ENCODE results near the gene IKZF1.

The IKZF1 gene

DNA sequence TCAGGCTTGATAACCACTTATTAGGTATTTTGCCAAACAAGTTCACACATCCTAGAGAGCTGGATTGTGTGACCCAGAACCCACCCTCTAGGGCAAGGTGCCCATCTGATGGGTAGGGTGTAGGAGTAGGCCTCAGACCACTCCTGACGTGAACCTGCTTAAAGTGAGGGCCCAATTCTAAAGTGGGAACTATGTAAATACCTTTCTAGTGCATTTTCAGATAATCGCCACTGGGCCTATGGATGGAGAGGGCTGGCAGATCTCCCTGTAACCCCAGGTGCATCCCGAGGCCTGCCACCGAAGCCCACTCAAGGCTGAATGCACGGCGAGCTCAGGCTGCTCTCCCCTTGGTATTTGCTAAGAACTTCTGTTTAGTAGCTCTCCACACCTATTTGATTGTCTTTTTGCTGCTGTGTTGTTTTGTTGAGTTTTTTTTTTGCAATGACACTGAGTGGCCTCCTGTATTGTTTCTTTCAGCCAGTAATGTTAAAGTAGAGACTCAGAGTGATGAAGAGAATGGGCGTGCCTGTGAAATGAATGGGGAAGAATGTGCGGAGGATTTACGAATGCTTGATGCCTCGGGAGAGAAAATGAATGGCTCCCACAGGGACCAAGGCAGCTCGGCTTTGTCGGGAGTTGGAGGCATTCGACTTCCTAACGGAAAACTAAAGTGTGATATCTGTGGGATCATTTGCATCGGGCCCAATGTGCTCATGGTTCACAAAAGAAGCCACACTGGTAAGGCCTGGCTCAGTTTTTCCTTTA, 71.7 kb downstream of the IKZF1 start:
- DNase-seq (ENCODE audit: low read depth in 1 of 2, low spot score in 1 of 2) = no peak
- no peak overlapping the region for H3K27ac ChIP-seq (replicated peaks)
- no peak overlapping the region for H3K4me3 ChIP-seq (replicated peaks; ENCODE audit: insufficient read depth, low read length)
- H3K27me3 ChIP-seq (ENCODE audit: insufficient read depth, poor library complexity, severe bottlenecking) = no peaks in the 10 kb centered on the region
- TF ChIP-seq POLR2AphosphoS5 (IDR thresholded peaks at IDR 0.05; ENCODE audit: low read depth) (0 out of 2 replicates have a peak, but pooled peaks have one; percentile 13), SPI1 (IDR thresholded peaks at IDR 0.05; ENCODE audit: borderline replicate concordance, low read depth) (no peak)

DNA sequence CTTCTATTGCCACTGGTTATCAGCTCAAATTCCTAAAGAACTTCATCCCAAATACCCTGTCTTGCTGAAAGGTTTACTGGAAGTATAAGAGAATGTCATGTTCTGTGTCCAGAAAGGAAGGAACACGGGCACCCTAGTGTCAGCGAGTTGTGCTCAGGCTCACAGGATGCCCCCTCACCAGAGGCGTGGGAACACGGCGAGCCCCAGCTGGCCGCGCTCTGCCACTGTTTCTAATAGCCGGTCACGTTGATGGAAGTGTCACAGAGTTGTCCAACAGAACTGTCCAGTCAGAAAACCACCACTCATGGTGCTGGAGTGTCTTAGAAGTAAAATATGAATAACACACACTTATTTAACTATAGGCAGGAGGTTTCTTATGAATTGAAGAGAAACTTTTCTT, 72.8 kb downstream of the IKZF1 start:
- Histone ChIP-seq H3K4me3 (replicated peaks; ENCODE audit: insufficient read depth, low read length) (no peak overlapping the region), H3K27ac (replicated peaks) (no peak overlapping the region), H3K27me3 (ENCODE audit: insufficient read depth, poor library complexity, severe bottlenecking) (no peaks in the 10 kb centered on the region)
- TF ChIP-seq GABPA (IDR thresholded peaks at IDR 0.05; ENCODE audit: low read depth) = no peak
- no peak for TF ChIP-seq SPI1 (IDR thresholded peaks at IDR 0.05; ENCODE audit: borderline replicate concordance, low read depth)
- TF ChIP-seq POLR2AphosphoS5 (IDR thresholded peaks at IDR 0.05; ENCODE audit: low read depth) = 0 out of 2 replicates have a peak, but pooled peaks have one; percentile 5
- DNase-seq (ENCODE audit: low read depth in 1 of 2, low spot score in 1 of 2) = no peak

DNA sequence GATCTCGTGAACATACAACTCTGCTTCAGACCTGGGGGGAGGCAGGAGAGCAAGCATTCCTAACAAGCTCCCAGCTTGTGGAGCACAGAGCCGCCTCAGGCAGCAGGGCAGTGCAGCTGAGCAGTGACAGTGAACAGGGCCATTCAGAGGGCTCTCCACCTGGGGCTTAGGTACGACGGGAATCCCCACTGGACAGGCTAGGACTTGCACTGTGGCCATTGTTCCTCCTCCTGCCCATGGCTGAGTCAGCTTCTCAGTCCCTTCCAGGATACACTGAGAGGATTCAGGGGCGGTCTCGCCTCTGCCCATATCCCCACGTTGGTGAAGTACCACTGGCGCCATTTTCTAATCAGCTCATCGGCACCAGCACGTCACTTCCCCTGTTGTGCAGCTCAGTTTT, 74.6 kb downstream of the IKZF1 start:
- TF ChIP-seq SPI1 (IDR thresholded peaks at IDR 0.05; ENCODE audit: borderline replicate concordance, low read depth) = no peak
- TF ChIP-seq, protein P1, sequence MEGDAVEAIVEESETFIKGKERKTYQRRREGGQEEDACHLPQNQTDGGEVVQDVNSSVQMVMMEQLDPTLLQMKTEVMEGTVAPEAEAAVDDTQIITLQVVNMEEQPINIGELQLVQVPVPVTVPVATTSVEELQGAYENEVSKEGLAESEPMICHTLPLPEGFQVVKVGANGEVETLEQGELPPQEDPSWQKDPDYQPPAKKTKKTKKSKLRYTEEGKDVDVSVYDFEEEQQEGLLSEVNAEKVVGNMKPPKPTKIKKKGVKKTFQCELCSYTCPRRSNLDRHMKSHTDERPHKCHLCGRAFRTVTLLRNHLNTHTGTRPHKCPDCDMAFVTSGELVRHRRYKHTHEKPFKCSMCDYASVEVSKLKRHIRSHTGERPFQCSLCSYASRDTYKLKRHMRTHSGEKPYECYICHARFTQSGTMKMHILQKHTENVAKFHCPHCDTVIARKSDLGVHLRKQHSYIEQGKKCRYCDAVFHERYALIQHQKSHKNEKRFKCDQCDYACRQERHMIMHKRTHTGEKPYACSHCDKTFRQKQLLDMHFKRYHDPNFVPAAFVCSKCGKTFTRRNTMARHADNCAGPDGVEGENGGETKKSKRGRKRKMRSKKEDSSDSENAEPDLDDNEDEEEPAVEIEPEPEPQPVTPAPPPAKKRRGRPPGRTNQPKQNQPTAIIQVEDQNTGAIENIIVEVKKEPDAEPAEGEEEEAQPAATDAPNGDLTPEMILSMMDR (IDR thresholded peaks at IDR 0.05; ENCODE audit: insufficient read depth, low read length) = no peak
- TF ChIP-seq, protein P2, sequence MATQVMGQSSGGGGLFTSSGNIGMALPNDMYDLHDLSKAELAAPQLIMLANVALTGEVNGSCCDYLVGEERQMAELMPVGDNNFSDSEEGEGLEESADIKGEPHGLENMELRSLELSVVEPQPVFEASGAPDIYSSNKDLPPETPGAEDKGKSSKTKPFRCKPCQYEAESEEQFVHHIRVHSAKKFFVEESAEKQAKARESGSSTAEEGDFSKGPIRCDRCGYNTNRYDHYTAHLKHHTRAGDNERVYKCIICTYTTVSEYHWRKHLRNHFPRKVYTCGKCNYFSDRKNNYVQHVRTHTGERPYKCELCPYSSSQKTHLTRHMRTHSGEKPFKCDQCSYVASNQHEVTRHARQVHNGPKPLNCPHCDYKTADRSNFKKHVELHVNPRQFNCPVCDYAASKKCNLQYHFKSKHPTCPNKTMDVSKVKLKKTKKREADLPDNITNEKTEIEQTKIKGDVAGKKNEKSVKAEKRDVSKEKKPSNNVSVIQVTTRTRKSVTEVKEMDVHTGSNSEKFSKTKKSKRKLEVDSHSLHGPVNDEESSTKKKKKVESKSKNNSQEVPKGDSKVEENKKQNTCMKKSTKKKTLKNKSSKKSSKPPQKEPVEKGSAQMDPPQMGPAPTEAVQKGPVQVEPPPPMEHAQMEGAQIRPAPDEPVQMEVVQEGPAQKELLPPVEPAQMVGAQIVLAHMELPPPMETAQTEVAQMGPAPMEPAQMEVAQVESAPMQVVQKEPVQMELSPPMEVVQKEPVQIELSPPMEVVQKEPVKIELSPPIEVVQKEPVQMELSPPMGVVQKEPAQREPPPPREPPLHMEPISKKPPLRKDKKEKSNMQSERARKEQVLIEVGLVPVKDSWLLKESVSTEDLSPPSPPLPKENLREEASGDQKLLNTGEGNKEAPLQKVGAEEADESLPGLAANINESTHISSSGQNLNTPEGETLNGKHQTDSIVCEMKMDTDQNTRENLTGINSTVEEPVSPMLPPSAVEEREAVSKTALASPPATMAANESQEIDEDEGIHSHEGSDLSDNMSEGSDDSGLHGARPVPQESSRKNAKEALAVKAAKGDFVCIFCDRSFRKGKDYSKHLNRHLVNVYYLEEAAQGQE (IDR thresholded peaks at IDR 0.05; ENCODE audit: insufficient replicate concordance, low read depth) = no peak
- no peak for TF ChIP-seq GABPA (IDR thresholded peaks at IDR 0.05; ENCODE audit: low read depth)
- TF ChIP-seq POLR2AphosphoS5 (IDR thresholded peaks at IDR 0.05; ENCODE audit: low read depth) = no peak
- Histone ChIP-seq H3K27ac (replicated peaks) (no peak overlapping the region), H3K4me3 (replicated peaks; ENCODE audit: insufficient read depth, low read length) (no peak overlapping the region), H3K27me3 (ENCODE audit: insufficient read depth, poor library complexity, severe bottlenecking) (no peaks in the 10 kb centered on the region)
- no peak for DNase-seq (ENCODE audit: low read depth in 1 of 2, low spot score in 1 of 2)

DNA sequence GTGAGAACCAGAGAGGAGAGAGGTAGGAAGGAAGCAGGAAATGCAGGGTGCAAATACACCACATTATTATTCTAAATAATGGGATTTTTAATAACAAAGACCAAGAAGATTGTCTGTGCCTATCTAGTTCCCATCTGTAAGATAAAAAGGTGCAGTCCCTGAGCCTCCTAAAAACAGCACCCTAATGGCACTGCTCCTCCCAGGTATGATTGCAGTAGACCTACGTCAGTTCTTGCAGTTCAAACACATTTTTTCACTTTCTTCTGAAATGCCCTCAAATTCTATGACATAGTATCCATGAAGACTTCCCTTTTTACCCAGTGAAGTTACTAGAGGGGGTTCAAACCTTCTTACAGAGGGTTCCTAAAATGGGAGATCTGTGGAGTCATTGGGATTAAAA, 75.0 kb downstream of the IKZF1 start:
- no peaks in the 10 kb centered on the region for H3K27me3 ChIP-seq (ENCODE audit: insufficient read depth, poor library complexity, severe bottlenecking)
- TF ChIP-seq POLR2AphosphoS5 (IDR thresholded peaks at IDR 0.05; ENCODE audit: low read depth) = no peak
- no peak for TF ChIP-seq SPI1 (IDR thresholded peaks at IDR 0.05; ENCODE audit: borderline replicate concordance, low read depth)
- TF ChIP-seq, protein P1 (IDR thresholded peaks at IDR 0.05; ENCODE audit: insufficient read depth, low read length) = no peak
- no peak for TF ChIP-seq GABPA (IDR thresholded peaks at IDR 0.05; ENCODE audit: low read depth)
- TF ChIP-seq, protein P2 (IDR thresholded peaks at IDR 0.05; ENCODE audit: insufficient replicate concordance, low read depth) = no peak
- no peak overlapping the region for H3K27ac ChIP-seq (replicated peaks)
- no peak overlapping the region for H3K4me3 ChIP-seq (replicated peaks; ENCODE audit: insufficient read depth, low read length)
- DNase-seq (ENCODE audit: low read depth in 1 of 2, low spot score in 1 of 2) = no peak
